Endodermal cell (in vitro differentiated cells): ENCODE results near the gene NFATC2. TPM values are rescaled to one million over a fixed set of nuclear protein-coding genes. Genes with fewer than 3 reads are reported as not detected.

Experiments used
- DNase-seq: peaks from one replicate; pipeline ENCODE4 v3.0.0-alpha.2; 2017
- H3K27ac ChIP-seq: 2 replicates; pipeline ENCODE4 v1.5.1; 2013; ENCODE audit warnings: mild to moderate bottlenecking, low read depth, low read length, moderate library complexity
- H3K27me3 ChIP-seq: 2 replicates; pipeline ENCODE4 v1.6.1; 2013; ENCODE audit warnings: mild to moderate bottlenecking, low read length, moderate library complexity; ENCODE audit not compliant: insufficient read depth, control insufficient read depth, poor library complexity, severe bottlenecking
- H3K36me3 ChIP-seq: 2 replicates; pipeline ENCODE4 v1.7.0; 2013; ENCODE audit warnings: mild to moderate bottlenecking, low read length, moderate library complexity; ENCODE audit not compliant: control insufficient read depth, insufficient read depth
- H3K4me1 ChIP-seq: one replicate; pipeline ENCODE4 v1.7.0; 2013; ENCODE audit warnings: low read length; ENCODE audit not compliant: control insufficient read depth, insufficient read depth
- H3K4me3 ChIP-seq: 2 replicates; pipeline ENCODE4 v1.5.1; 2013; ENCODE audit warnings: mild to moderate bottlenecking, low read length, moderate library complexity
- H3K9ac ChIP-seq: 2 replicates; pipeline ENCODE4 v1.6.1; 2013; ENCODE audit warnings: mild to moderate bottlenecking, low read length, moderate library complexity; ENCODE audit not compliant: poor library complexity, severe bottlenecking; ENCODE audit errors: extremely low read depth
- H3K9me3 ChIP-seq: 2 replicates; pipeline ENCODE4 v1.6.1; 2013; ENCODE audit warnings: mild to moderate bottlenecking, low read length, moderate library complexity; ENCODE audit not compliant: control insufficient read depth
- H3K27ac Mint-ChIP-seq: 2 replicates; pipeline ENCODE4 v1.8.0; 2020; ENCODE audit warnings: mixed read lengths
- H3K27me3 Mint-ChIP-seq: 2 replicates; pipeline ENCODE4 v1.8.0; 2021; ENCODE audit warnings: mild to moderate bottlenecking, mixed read lengths; ENCODE audit not compliant: insufficient read depth
- H3K36me3 Mint-ChIP-seq: 2 replicates; pipeline ENCODE4 v1.8.0; 2020; ENCODE audit warnings: low read depth, mixed read lengths
- H3K4me1 Mint-ChIP-seq: 2 replicates; pipeline ENCODE4 v1.8.0; 2020; ENCODE audit warnings: mixed read lengths
- H3K4me3 Mint-ChIP-seq: 2 replicates; pipeline ENCODE4 v1.8.0; 2020; ENCODE audit warnings: mild to moderate bottlenecking, moderate library complexity, mixed read lengths
- H3K9me3 Mint-ChIP-seq: 2 replicates; pipeline ENCODE4 v1.8.0; 2020; ENCODE audit warnings: mild to moderate bottlenecking, mixed read lengths
- CTCF ChIP-seq: fragments of 200-600 bp; sonication (generic); conservative IDR thresholded peaks from 2 replicates; pipeline ENCODE4 v1.5.0; 2021; ENCODE audit warnings: antibody characterized with exemption, mild to moderate bottlenecking
- WGBS, 2 experiments: methylation state at CpG; one replicate each; pipeline versions ENCODE4 v1.1.5 to v1.1.7; 2013; ENCODE audit warnings: missing lambda C conversion rate in 2 of 2, mixed read lengths in 1 of 2; ENCODE audit not compliant: insufficient coverage in 1 of 2, insufficient read length in 1 of 2; 5-methylcytosine and 5-hydroxymethylcytosine counted together
- total RNA-seq, 2 donors: library from RNA; stranded (reverse); fragmentation: NEBNext Ultra II Directional in 1 of 2; extraction: Animal tissue kit (Norgen Biotek cat#: 25700) in 1 of 2; gene quantifications; 2 replicates in 1 of 2; 3 replicates in 1 of 2; pipeline ENCODE4 v1.2.1, GENCODE V29; 2021

The NFATC2 gene
- total RNA-seq, 2 donors from 2014 or later, result 1.5 to 2.1 TPM

- no peaks in the 10 kb centered on the region for H3K4me1 ChIP-seq
- Mint-ChIP-seq H3K27me3 (peaks cover 5% of the 10 kb centered on the region), H3K27ac (no peak overlapping the region), H3K36me3 (no peaks in the 10 kb centered on the region), H3K9me3 (no peaks in the 10 kb centered on the region), H3K4me3 (no peak overlapping the region), H3K4me1 (no peaks in the 10 kb centered on the region)
- H3K4me3 ChIP-seq, result no peak overlapping the region
- H3K36me3 ChIP-seq, result no peaks in the 10 kb centered on the region
- H3K27ac ChIP-seq, result no peak overlapping the region
- H3K9me3 ChIP-seq, result no peaks in the 10 kb centered on the region
- H3K27me3 ChIP-seq, result no peaks in the 10 kb centered on the region
- H3K9ac ChIP-seq, result no peak overlapping the region
- TF ChIP-seq CTCF, result no peak
- 90 to 92% methylated on average over 4 to 7 of the region's 7 CpGs for WGBS, 2 experiments
- DNase-seq, result no peak
These were observed 187.7 kb downstream of the NFATC2 start for GRCh38 chr20:51354769-51355319.

GRCh38 chr20:51354191-51354768, 188.2 kb downstream of the NFATC2 start:
- no peaks in the 10 kb centered on the region for H3K4me1 ChIP-seq
- 94 to 96% methylated on average over 12 to 17 of the region's 17 CpGs for WGBS, 2 experiments

GRCh38 chr20:51353491-51353890, 189.0 kb downstream of the NFATC2 start:
- no peaks in the 10 kb centered on the region for H3K36me3 ChIP-seq
- WGBS, 2 experiments, result 92 to 100% methylated on average over 2 to 4 of the region's 4 CpGs
- no peak overlapping the region for H3K27ac ChIP-seq
- H3K4me3 Mint-ChIP-seq, result no peak overlapping the region
- no peak overlapping the region for H3K9ac ChIP-seq
- TF ChIP-seq CTCF, result no peak
- no peak overlapping the region for H3K4me3 ChIP-seq
- H3K27me3 Mint-ChIP-seq, result peaks cover 5% of the 10 kb centered on the region
- H3K27ac Mint-ChIP-seq, result no peak overlapping the region
- H3K36me3 Mint-ChIP-seq, result no peaks in the 10 kb centered on the region
- DNase-seq, result no peak
- no peaks in the 10 kb centered on the region for H3K4me1 Mint-ChIP-seq
- H3K9me3 ChIP-seq, result no peaks in the 10 kb centered on the region
- no peaks in the 10 kb centered on the region for H3K4me1 ChIP-seq
- H3K27me3 ChIP-seq, result no peaks in the 10 kb centered on the region
- no peaks in the 10 kb centered on the region for H3K9me3 Mint-ChIP-seq

More at GRCh38 chr20:51354191-51354768, 188.2 kb downstream of the NFATC2 start:
- no peak overlapping the region for H3K27ac ChIP-seq
- H3K36me3 ChIP-seq, result no peaks in the 10 kb centered on the region
- DNase-seq, result no peak
- Mint-ChIP-seq H3K27me3 (peaks cover 5% of the 10 kb centered on the region), H3K4me1 (no peaks in the 10 kb centered on the region), H3K4me3 (no peak overlapping the region), H3K27ac (no peak overlapping the region), H3K9me3 (no peaks in the 10 kb centered on the region), H3K36me3 (no peaks in the 10 kb centered on the region)
- no peak for TF ChIP-seq CTCF
- no peak overlapping the region for H3K9ac ChIP-seq
- no peaks in the 10 kb centered on the region for H3K9me3 ChIP-seq
- H3K27me3 ChIP-seq, result no peaks in the 10 kb centered on the region
- no peak overlapping the region for H3K4me3 ChIP-seq
